Left renal pelvis (tissue), 4 donors: Measurements from ENCODE around the gene TMOD1. TPM values are rescaled to one million over a fixed set of nuclear protein-coding genes. Genes with fewer than 3 reads are reported as not detected.

ENCODE experiments used
- DNase-seq, 4 donors: peaks; one replicate each; pipeline ENCODE4 v3.0.0-alpha.2; 2013; ENCODE audit warnings: low read depth in 4 of 4, low spot score in 3 of 4
- polyA plus RNA-seq, 4 donors: library from polyadenylated mRNA; unstranded; fragments of 120-200 nt; gene quantifications; one replicate each; pipeline ENCODE4 v1.2.1, GENCODE V29; 2013; ENCODE audit not compliant: insufficient read length in 4 of 4

TMOD1 gene
- polyA plus RNA-seq, 4 donors: 1.6 to 10.0 (median 2.4) TPM

DNA sequence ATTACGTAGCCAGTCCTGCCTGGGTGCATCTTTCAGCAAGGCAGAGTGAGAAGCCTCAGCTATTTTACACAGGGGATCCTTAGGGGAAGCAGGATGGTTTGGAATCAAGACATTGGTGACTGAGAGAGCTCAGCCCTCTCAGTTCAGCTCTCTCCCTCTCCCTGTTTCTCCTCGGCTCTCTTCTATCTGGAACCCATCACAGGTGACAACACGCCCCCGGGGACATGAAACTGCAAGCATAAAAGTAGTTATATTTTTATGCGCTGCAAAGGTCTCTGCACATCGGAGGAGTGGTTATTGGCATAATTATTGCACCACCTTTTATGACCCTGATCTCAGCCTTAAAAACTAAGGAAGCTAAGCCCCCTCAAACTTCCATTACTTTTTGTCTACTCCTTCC lies 14.2 kb downstream of the TMOD1 start:
- DNase-seq: no peak

DNA sequence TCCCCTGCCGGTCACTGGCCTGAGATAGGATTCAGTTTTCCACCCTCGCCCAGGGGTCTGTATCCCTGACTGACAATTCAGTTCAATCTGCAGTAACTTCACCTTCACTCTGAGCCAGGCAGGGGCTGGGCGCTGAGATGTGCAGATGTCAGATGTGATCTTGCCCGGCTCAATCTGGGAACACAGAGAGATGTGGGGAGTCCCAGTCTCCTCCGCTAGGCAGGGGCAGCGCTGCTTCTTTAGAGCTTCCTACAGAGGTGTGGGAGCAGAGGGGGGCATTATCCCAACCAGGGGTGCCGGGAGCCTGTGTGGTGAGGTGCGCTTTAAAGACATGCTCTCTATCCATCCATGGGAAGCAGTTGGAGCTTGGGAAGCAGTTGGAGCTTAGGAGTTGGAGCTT lies 14.6 kb downstream of the TMOD1 start:
- no peak for DNase-seq

DNA sequence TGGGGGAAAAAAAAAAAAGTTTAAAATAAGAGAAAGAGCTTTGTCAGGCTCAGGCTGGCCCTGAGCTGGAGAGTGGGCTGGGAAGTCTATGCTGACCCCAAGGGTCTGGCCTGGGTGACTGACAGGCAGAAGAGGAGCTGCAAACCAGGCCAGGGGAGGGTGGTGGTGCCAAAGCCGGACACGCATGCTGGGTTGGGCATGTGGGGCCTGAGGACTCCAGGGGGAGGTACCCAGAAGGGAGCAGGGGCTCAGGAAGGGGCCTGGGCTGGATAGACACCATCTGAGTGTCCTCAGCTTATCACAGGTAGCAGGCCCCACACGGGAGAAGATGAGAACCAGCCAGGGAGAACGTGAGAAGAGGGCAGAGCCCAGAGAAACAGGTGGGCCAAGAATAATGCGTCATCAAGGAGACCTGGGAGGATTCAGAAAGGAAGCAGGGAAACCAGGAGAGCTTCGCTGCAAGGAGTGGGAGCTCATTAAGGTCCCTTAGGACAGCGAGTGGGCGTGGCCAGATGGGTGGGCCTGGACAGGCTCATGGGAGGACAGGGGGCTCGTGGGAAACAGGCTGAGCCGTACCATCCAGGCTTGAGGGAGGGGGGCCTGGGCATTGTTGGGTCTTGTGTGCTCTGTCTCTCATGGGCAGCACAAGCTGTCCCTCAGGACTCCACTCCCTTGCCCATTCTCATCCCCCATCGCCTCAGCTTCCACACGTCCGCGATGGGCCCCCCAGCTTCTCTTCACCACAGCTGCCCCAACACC lies 16.0 kb downstream of the TMOD1 start:
- DNase-seq: no peak

DNA sequence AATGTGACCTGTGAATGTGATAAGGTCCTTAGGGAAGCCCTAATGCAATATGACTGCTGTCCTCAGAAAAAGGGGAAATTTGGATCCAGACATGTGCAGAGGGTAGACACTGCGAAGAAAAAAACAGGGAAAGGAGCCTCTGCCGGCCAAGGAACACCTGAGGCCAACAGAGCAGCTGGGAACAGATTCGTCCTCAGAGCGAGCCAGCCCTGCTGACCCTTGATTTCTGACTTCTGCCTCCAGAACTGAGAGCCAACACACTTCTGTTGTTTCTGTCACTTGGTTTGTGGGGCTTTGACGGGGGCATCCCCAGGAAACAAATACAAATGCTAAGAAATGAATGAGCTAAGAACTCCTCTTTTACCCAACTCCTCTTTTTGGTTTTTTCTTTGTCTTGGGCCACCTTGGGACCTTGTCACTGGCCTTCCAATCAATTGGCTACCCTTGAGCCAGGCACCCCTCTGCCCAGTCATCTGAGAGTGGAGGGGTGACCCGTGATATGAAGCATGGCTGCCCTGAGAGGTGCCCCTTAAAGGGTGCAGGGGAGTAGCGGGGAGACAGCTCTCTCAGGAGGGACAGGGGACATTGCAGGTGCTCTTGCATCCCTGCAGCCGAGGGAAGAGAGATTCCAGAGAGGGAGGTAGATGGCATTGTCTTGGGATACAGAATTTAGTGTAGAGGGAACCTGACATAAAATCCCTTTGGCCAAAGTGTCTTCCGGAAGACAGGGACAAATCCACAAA lies 16.9 kb downstream of the TMOD1 start:
- no peak for DNase-seq

DNA sequence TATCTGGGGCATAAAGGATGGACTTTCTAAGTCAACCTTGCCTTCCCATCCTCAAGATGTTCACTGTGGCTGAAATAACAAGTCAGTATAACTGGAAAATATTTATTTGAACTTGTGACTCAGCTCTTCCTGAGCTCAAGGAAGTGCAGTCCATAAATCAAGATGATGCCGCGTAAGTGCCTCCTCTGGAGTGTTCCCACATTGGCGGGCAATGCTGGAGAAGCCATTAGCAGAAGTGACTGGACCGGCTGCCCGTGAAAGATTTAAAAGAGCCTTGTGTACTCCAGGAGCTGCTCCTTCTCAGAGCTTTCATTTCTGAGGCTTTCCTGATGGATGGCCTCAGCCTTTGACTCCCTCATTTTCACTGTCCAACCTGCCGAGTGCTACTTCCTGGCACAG lies 17.4 kb downstream of the TMOD1 start:
- DNase-seq: peak in 1 of 4 donors; percentile 30

DNA sequence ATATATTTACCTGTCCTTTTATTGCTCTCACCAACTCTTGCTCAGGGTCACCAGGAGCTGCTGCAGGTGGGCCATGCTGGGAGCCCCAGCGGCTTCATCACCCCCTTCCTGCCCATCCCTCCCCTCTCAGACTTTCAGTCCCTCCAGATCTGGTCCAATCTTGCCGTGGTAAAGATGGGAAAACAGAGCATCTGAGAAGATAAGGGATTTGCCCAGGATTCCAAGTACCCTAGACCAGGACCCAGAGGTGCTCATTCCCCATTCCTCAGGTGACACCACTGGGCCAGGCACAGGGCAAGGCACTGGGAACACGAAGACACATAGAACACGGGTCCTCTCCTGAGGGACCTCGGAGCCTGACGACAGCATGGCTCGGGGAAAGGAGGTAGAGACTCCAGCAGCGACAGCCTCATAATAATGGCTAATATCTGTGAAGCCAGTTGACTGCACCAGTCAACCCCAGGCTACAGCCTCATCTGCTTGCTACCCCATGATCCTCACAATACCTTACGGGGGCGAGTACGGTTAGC lies 18.0 kb downstream of the TMOD1 start:
- no peak for DNase-seq

DNA sequence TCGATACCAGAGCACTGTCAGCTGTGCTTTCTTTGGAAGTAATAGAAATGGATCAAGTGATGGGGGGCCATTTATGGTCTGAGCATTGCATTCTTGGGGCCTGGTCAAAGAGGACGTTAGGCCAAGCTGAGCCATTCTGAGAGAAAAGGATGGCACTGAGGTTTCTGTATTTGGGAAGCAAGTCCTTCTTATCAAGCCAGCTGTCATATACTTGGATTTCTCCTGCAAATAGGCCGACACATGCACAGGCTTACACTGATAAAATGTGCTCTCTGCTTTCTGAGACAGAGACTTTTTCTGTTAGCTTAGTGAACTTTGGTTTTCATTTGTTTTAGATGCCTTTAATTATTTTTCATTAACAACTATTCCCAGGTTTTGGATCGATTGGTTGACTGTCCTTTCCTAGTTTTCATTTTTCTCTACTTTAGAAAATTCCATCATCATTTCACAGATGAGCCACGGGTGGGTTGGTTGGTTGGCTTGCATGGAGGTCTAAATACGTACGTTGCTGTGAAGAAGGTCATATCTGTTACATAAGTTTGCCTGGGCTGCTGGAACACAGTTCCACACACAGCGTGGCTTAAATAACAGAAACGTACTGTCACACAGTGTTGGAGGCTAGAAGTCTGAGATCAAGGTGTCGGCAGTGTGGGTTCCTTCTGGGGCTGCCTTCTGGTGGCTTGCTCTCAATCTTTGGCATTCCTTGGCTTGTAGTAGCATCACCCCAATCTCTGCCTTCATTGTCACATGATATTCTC lies 20.3 kb downstream of the TMOD1 start:
- DNase-seq: no peak

DNA sequence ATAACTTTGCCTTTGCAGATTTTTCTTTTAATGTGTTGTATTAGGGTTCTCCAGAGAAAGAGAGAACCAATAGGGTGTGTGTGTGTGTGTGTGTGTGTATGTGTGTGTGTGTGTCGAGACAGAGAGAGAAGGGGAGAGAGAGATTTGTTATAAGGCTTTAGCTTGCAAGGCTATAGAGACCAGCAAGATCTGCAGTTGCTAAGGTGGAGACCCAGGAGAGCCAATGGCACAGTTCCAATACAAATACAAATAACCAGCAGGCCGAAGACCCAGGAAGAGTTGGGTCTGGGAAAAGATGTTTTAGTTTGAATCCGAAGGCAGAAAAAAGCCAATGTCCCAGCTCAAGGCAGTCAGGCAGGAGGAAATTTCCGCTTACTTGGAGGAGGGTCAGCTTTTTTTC lies 23.0 kb downstream of the TMOD1 start:
- no peak for DNase-seq

DNA sequence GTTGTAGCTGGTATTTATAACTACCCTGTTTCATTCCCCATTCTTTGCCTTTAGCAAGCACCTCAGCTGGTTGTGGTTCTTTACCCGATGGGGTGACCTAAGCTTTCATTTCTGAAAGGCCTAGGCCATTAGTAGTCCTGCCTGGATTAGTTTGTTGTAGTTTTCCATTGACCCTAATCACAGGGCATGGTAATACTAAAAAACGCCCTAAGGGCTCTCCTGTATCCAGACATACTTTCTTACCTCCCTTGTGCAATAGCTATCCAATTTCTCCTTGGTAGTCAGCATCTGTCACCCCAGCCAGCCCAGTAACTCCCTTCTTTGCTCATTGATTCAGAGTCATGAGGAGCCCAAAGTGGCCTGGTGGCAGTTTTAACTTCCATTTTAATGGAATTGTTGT lies 24.0 kb downstream of the TMOD1 start:
- no peak for DNase-seq

DNA sequence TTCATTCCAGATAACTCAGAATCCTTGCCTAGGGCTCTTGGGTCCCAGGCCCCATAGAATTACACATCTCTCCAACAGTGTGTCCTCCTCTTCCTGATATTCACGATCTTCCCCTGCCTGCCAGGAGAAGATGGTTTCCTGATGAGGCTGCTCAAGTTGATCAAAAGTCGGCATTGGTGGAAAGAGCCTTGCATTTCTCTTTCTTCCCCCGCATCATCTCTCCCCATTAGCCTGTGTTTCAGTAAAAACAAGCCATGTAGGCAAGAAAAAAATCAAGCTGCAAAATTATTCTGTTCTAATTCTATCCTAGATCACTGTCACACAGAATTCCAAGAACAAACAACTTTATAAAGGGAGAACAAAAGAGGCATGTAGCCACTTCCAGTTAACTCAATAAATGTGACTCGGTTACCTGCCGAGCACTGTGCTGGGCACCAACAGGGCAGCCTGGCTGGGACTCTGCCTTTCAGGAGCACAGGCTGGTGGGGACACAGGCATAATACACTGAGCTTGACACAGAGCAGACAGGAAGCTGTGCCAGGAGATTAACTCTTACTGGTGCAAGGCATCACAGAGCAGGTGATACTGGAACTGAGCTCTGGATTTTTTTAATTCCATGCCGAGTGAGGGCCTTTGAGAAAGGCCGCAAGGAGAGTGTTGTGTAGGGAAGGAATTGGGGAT lies 25.6 kb downstream of the TMOD1 start:
- DNase-seq: no peak

DNA sequence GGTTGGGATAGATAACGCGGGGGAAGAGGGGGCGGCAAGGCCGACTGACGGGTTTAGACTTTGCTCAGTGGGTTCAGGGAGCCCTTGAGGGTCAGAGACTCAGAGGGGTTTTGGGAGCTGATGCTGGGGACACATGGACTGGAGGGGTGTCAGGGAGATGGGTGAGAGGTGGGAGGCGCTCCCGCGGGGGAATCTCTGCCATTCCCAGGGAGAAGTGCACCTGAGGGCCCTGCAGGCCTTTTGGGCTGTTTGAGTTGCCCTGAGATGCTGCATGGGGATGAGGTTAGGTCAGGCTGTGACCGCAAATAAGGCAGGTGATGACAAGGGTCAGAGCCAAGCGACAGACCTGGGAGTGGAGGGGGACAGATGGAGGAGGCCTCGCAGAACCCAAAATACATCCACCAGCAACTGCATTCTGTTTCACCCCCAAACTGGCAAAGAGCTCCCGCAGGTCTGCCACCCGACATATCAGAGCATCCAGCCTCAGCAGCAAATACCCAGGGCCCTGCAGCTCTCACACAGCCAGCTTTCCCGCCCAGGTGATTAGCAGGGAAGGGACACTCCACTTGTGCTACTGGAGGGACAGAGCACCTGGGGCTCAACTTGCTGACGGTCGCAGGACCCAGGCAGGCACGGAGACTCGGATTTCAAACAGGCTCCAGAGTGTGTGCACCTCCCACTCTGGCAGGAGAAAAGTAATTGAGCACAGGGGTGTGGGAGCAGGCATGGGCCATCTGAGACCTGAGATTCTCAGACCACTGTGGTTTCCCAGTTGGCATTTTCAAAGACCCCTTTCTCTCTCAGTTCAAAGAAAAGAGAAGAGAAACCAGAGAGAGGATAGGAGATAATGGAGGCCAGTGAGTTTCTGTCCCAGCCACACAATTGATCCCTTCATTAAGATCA lies 26.4 kb downstream of the TMOD1 start:
- peak in 1 of 4 donors; percentile 33 for DNase-seq

DNA sequence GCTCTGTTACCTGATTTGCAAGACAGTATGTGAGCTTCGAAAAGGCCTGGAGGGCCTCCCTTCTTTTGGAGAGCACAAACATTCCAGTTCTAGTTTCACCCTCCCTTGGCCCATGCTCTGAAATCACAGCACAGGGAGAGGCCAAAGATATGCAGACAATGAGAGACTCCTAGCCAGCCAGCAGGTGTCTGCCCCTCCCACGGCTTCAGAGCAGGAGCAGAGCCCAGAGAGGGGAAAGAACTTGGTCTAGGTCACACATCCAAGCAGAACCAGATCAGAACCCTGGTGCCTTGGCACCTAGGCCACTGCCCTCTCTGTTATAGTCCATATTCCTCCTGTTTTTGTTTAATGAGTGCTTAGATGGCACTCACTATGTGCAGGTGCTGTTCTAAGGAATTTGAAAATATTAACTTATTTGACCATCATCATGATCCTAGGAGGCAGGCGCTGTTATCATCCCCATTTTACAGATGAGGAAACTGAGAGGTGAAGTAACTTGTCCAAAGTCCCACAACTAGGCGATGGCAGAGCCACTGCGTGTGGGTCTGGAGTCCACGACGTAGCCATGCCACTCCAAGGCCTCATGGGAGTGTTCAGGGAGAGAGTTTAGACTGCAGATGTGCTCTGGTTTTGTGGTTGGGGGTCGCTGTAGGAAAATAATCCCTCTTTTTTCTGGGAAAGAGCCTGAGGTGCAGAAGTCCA lies 27.2 kb downstream of the TMOD1 start:
- no peak for DNase-seq

DNA sequence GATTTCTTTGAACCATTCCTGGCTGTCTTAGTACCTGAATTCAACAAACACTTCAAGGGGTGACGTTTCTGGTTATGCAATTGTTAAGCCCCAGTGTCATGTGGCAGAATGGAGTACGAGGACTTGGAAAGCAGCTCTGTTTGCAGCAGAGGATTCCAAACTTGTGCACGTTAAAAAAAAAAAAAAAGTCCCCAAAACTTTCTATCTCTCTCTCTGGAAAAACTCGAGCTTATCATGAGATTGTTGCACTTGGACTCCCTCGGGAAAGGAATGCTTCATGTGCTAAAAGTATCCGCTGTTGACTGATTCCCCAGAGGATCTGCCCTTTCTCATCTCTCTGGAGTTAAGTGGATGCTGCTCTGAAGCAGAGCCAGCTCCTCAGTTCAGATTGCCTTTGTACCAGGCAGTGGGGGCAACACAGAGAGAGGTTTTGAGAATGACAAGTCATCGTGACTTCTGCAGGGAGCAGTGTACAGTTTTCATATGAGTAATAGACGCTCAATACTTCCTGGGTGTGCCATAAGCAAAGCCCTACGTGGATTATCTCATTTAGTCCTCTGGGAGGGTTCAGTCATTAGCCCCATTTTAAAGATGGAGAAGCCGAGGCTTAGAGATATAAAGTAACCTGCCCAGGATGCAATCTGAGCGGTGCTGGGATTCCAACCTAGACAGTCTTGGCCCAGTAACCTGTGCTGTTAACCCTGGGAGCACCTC lies 28.1 kb downstream of the TMOD1 start:
- no peak for DNase-seq

DNA sequence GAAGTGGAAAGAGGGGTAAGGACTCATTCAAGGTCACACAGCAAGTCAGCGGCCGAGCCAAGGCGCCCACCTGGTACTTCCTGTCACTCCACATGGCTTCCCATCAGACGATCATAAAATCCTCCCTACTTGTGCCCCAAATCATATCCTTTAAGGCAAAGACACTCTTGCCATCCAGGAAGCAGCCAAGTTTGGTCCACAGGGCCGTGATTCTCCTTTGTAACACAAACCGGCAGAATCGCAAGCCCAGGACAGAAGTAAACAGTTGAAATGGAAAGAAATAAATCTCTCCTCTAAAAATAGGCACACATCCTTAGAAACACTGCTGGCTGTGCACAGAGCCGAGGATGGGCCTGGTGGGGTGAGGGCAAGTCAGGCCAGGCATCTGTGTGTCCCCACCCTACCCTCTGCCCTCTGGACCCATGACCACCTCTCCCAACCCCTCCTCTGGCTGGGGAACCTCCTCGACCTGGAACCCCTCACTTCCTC lies 30.5 kb downstream of the TMOD1 start:
- DNase-seq: no peak

DNA sequence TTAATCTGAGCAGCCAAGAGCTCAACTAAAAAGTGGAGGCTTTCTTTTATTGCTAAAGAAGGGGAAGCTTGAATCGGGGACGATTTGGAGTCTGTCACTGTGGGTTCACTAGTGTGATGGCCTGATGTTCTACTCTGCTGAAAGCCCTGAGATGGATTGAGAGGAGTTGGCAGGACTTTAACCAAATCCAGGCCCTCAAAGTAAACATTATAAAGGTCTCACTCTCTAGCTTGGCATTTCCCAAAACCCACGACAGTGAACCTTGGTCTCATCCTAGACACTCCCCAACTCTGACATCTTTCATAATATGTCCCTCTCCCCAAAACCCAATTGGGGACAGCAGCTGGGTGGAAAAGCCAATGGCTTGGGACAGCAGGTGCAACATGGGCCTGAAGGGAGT lies 32.7 kb downstream of the TMOD1 start:
- DNase-seq: no peak

DNA sequence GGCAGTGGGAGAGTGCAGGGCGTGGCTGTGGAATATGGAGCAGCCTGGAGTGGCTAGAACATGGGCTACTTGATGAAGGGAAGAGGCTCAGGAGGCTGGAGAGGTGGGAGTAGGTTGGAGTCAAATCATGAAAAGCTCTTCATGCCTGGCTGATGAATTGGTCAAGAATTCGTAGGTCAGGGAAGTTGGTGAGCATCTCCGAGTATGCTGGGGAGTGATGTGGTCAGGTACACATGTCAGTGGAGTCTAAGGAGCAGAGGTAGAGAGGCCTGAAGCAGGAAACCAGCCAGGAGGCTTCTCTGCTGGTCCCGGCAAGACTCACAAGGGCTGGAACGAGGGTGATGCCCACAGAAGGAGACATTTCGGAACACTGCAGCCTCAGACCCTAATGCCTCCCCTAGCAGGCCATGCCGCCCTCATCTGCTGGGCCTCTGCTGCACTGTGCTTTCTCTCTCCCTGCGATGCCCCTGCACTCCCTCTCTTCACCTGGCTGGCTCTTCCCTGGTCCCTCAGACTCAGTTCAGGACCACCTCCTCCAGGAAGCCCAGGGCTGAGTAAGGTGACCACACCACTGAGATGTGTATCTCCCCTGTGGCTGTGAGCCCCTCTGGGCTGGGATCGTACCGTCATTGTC lies 33.6 kb downstream of the TMOD1 start:
- no peak for DNase-seq

DNA sequence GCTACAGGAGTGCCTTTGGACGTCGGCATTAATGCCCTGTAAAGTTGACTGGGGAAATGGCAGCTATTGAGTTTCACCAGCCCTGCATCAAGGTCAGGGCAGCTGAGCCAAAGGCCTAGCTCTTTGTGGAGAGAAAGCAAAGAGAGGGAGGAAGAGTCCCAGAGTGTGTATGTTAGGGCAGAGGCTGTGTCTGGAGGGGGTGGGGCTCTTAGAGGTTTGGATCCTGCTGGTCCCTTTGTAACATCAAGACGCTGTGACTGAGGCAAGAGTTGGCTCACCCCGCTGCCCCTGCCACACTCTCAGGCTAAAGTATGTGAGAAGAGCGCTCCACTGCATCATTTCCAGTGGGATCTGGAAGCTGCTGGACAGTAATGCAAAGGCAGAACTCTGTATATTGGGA lies 34.3 kb downstream of the TMOD1 start:
- DNase-seq: no peak

DNA sequence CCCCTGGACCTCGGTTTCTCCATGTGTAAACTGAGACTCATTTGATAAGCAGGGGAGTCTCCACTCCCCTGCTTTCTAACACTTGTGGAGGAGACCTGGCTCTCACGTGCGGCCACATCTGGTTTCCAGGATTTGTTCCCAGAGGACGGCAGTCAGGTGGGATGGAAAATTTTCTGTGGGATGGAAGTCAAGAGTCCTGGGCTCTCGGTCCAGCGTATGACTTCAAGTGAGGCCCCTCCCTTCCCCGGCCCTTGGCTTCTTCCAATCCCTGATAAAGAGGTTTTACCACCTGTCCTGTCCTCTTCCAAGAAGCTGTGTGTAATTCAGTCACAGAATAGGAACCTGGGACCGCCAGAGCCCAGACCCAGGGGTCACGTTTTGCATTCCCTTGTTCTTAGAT lies 35.0 kb downstream of the TMOD1 start:
- no peak for DNase-seq
